Nephron (organoid): ENCODE data around the gene ARHGAP6.

Experiments
- H3K27ac Mint-ChIP-seq, 3 experiments: 2 replicates each; pipeline ENCODE4 v1.8.0; 2020; ENCODE audit warnings: mixed read lengths in 3 of 3, mild to moderate bottlenecking in 2 of 3, moderate library complexity in 1 of 3
- H3K27me3 Mint-ChIP-seq: 2 replicates; pipeline ENCODE4 v1.8.0; 2021; ENCODE audit warnings: low read depth, mild to moderate bottlenecking, moderate library complexity, mixed read lengths
- H3K36me3 Mint-ChIP-seq: 2 replicates; pipeline ENCODE4 v1.8.0; 2020; ENCODE audit warnings: low read depth, mixed read lengths
- H3K4me1 Mint-ChIP-seq: 2 replicates; pipeline ENCODE4 v1.8.0; 2020; ENCODE audit warnings: mixed read lengths
- H3K4me3 Mint-ChIP-seq, 3 experiments: 2 replicates each; pipeline ENCODE4 v1.8.0; 2020; ENCODE audit warnings: mild to moderate bottlenecking in 3 of 3, mixed read lengths in 3 of 3, moderate library complexity in 2 of 3
- H3K9me3 Mint-ChIP-seq: 2 replicates; pipeline ENCODE4 v1.8.0; 2020; ENCODE audit warnings: mixed read lengths
- CTCF ChIP-seq, 3 experiments: fragments of 200-600 bp; sonication (generic); IDR thresholded peaks; one replicate each; pipeline ENCODE4 v1.5.0; 2021; ENCODE audit warnings: antibody characterized with exemption in 3 of 3; ENCODE audit not compliant: unreplicated experiment in 3 of 3

The ARHGAP6 gene

GRCh38 chrX:11334165-11334564, 331.6 kb downstream of the ARHGAP6 start:
- Mint-ChIP-seq H3K27ac (no peak overlapping the region), H3K4me1 (no peaks in the 10 kb centered on the region), H3K27me3 (peaks cover 1% of the 10 kb centered on the region), H3K4me3 (no peak overlapping the region), H3K9me3 (peaks cover 7% of the 10 kb centered on the region), H3K36me3 (no peaks in the 10 kb centered on the region)
- TF ChIP-seq CTCF (IDR thresholded peaks at IDR 0.05; ENCODE audit: unreplicated experiment in 3 of 3): no peak

GRCh38 chrX:11331788-11332187, 333.9 kb downstream of the ARHGAP6 start:
- no peak overlapping the region for H3K27ac Mint-ChIP-seq
- no peaks in the 10 kb centered on the region for H3K4me1 Mint-ChIP-seq
- H3K36me3 Mint-ChIP-seq: no peaks in the 10 kb centered on the region
- no peak for TF ChIP-seq CTCF (IDR thresholded peaks at IDR 0.05; ENCODE audit: unreplicated experiment in 3 of 3)
- H3K4me3 Mint-ChIP-seq: no peak overlapping the region
- peaks cover 7% of the 10 kb centered on the region for H3K9me3 Mint-ChIP-seq
- no peaks in the 10 kb centered on the region for H3K27me3 Mint-ChIP-seq

GRCh38 chrX:11329021-11329420, 336.7 kb downstream of the ARHGAP6 start:
- Mint-ChIP-seq H3K36me3 (no peaks in the 10 kb centered on the region), H3K27me3 (no peaks in the 10 kb centered on the region), H3K27ac (no peak overlapping the region), H3K4me3 (no peak overlapping the region), H3K9me3 (peaks cover 6% of the 10 kb centered on the region), H3K4me1 (no peaks in the 10 kb centered on the region)
- TF ChIP-seq CTCF (IDR thresholded peaks at IDR 0.05; ENCODE audit: unreplicated experiment in 3 of 3): no peak

- no peak overlapping the region for H3K4me3 Mint-ChIP-seq
- no peaks in the 10 kb centered on the region for H3K4me1 Mint-ChIP-seq
- H3K36me3 Mint-ChIP-seq: no peaks in the 10 kb centered on the region
- no peaks in the 10 kb centered on the region for H3K27me3 Mint-ChIP-seq
- H3K9me3 Mint-ChIP-seq: peaks cover 4% of the 10 kb centered on the region
- no peak overlapping the region for H3K27ac Mint-ChIP-seq
- no peak for TF ChIP-seq CTCF (IDR thresholded peaks at IDR 0.05; ENCODE audit: unreplicated experiment in 3 of 3)
These were observed 337.6 kb downstream of the ARHGAP6 start for GRCh38 chrX:11328134-11328533.

- Mint-ChIP-seq H3K4me1 (no peaks in the 10 kb centered on the region), H3K27ac (no peak overlapping the region), H3K4me3 (no peak overlapping the region), H3K36me3 (no peaks in the 10 kb centered on the region), H3K27me3 (no peaks in the 10 kb centered on the region), H3K9me3 (peaks cover 5% of the 10 kb centered on the region)
- TF ChIP-seq CTCF (IDR thresholded peaks at IDR 0.05; ENCODE audit: unreplicated experiment in 3 of 3): no peak
These were observed 343.7 kb downstream of the ARHGAP6 start for GRCh38 chrX:11321986-11322385.

GRCh38 chrX:11319806-11320520, 345.8 kb downstream of the ARHGAP6 start:
- Mint-ChIP-seq H3K4me1 (no peaks in the 10 kb centered on the region), H3K36me3 (no peaks in the 10 kb centered on the region), H3K27ac (no peak overlapping the region), H3K27me3 (no peaks in the 10 kb centered on the region), H3K4me3 (no peak overlapping the region), H3K9me3 (peaks cover 5% of the 10 kb centered on the region)
- no peak for TF ChIP-seq CTCF (IDR thresholded peaks at IDR 0.05; ENCODE audit: unreplicated experiment in 3 of 3)
